WTC11 (cell line): Measurements from ENCODE around the gene SRSF3. TPM values are rescaled to one million over a fixed set of nuclear protein-coding genes. Genes with fewer than 3 reads are reported as not detected.

Source experiments
- ATAC-seq: fragments of 200-7000 bp; cut with Tn5 transposase; 2 replicates; pipeline ENCODE4 v1.10.0; 2021; ENCODE audit warnings: mild to moderate bottlenecking, moderate library complexity
- CTCF ChIA-PET: fragments of 300-600 bp; sonication (Branson Sonifier 250); formaldehyde crosslinking; loops from one replicate; lab custom pipeline; 2021; ENCODE audit warnings: antibody characterized with exemption; lab: Charles Lee
- POLR2A ChIA-PET: fragments of 350-600 bp; sonication (Branson Sonifier 250); formaldehyde crosslinking; loops from one replicate; lab custom pipeline; 2021; ENCODE audit warnings: antibody characterized with exemption; lab: Charles Lee
- DNase-seq: peaks from one replicate; pipeline ENCODE4 v3.0.0; 2021; ENCODE audit warnings: low spot score
- H3K27ac Mint-ChIP-seq: 2 replicates; pipeline ENCODE4 v1.8.0; 2021; ENCODE audit warnings: mixed read lengths
- H3K27me3 Mint-ChIP-seq: 2 replicates; pipeline ENCODE4 v1.8.0; 2021; ENCODE audit warnings: low read depth, mild to moderate bottlenecking, moderate library complexity, mixed read lengths
- H3K36me3 Mint-ChIP-seq: 2 replicates; pipeline ENCODE4 v1.8.0; 2021; ENCODE audit warnings: mixed read lengths
- H3K4me1 Mint-ChIP-seq: 2 replicates; pipeline ENCODE4 v1.8.0; 2022; ENCODE audit warnings: mixed read lengths
- H3K4me3 Mint-ChIP-seq: 2 replicates; pipeline ENCODE4 v1.8.0; 2021; ENCODE audit warnings: mild to moderate bottlenecking, moderate library complexity, mixed read lengths
- H3K9me3 Mint-ChIP-seq: 2 replicates; pipeline ENCODE4 v1.8.0; 2021; ENCODE audit warnings: mixed read lengths
- ELF4 ChIP-seq: sonication (generic); formaldehyde crosslinking; IDR thresholded peaks from 2 replicates; pipeline ENCODE4 v1.8.1; 2022; ENCODE audit warnings: low read depth, mild to moderate bottlenecking, moderate library complexity, missing genetic modification reagents
- FOXJ3 ChIP-seq: sonication (generic); formaldehyde crosslinking; IDR thresholded peaks from 2 replicates; pipeline ENCODE4 v1.9.0; 2021; ENCODE audit warnings: missing genetic modification reagents, mild to moderate bottlenecking, borderline replicate concordance
- FOXP1 ChIP-seq: sonication (generic); formaldehyde crosslinking; IDR thresholded peaks from 2 replicates; pipeline ENCODE4 v1.8.0; 2022; ENCODE audit warnings: missing genetic modification reagents, mild to moderate bottlenecking, moderate library complexity, borderline replicate concordance
- GABPB1 ChIP-seq: sonication (generic); formaldehyde crosslinking; IDR thresholded peaks from 2 replicates; pipeline ENCODE4 v1.8.1; 2023; ENCODE audit warnings: mild to moderate bottlenecking, missing genetic modification reagents
- JAZF1 ChIP-seq: fragments of 250-450 bp; sonication (Bioruptor Pico); IDR thresholded peaks from 2 replicates; pipeline ENCODE4 v1.9.0; 2021; ENCODE audit warnings: moderate library complexity, mild to moderate bottlenecking, inconsistent platforms
- JUN ChIP-seq: sonication (generic); formaldehyde crosslinking; IDR thresholded peaks from 2 replicates; pipeline ENCODE4 v1.8.0; 2023; ENCODE audit warnings: mild to moderate bottlenecking, missing genetic modification reagents
- KAT7 ChIP-seq: sonication (generic); formaldehyde crosslinking; IDR thresholded peaks from 2 replicates; pipeline ENCODE4 v1.8.1; 2023; ENCODE audit warnings: missing genetic modification reagents, mild to moderate bottlenecking, borderline replicate concordance
- MXD4 ChIP-seq: fragments of 250-450 bp; sonication (Bioruptor Pico); IDR thresholded peaks from 2 replicates; pipeline ENCODE4 v1.8.0; 2021; ENCODE audit warnings: mild to moderate bottlenecking, moderate library complexity, borderline replicate concordance
- SOX15 ChIP-seq: fragments of 250-450 bp; sonication (Bioruptor Pico); IDR thresholded peaks from 2 replicates; pipeline ENCODE4 v1.9.0; 2021; ENCODE audit warnings: mild to moderate bottlenecking
- STAT6 ChIP-seq: sonication (generic); formaldehyde crosslinking; conservative IDR thresholded peaks from 2 replicates; pipeline ENCODE4 v1.8.1; 2023; ENCODE audit warnings: mild to moderate bottlenecking, low read depth, missing genetic modification reagents, moderate library complexity
- ZNF671 ChIP-seq: fragments of 250-450 bp; sonication (Bioruptor Pico); IDR thresholded peaks from 2 replicates; pipeline ENCODE4 v1.8.0; 2021; ENCODE audit warnings: mild to moderate bottlenecking
- total RNA-seq: library from RNA; stranded (reverse); gene quantifications from 3 replicates; pipeline ENCODE4 v1.2.3, GENCODE V29; 2021
- TF ChIP-seq, protein P1 (sequence below): sonication (generic); formaldehyde crosslinking; IDR thresholded peaks from 2 replicates; pipeline ENCODE4 v1.8.1; 2022; ENCODE audit warnings: missing genetic modification reagents, borderline replicate concordance
- TF ChIP-seq, protein P2 (sequence below): sonication (generic); formaldehyde crosslinking; IDR thresholded peaks from 2 replicates; pipeline ENCODE4 v1.8.0; 2022; ENCODE audit warnings: missing genetic modification reagents
- TF ChIP-seq, protein P3 (sequence below): sonication (generic); formaldehyde crosslinking; IDR thresholded peaks from 2 replicates; pipeline ENCODE4 v1.8.0; 2022; ENCODE audit warnings: mild to moderate bottlenecking, missing genetic modification reagents
- TF ChIP-seq, protein P4 (sequence below): fragments of 200-600 bp; IDR thresholded peaks from 2 replicates; pipeline ENCODE4 v1.8.0; 2022; ENCODE audit warnings: antibody characterized with exemption

The SRSF3 gene
- total RNA-seq, 1 experiment from 2014 or later = 554 TPM

DNA sequence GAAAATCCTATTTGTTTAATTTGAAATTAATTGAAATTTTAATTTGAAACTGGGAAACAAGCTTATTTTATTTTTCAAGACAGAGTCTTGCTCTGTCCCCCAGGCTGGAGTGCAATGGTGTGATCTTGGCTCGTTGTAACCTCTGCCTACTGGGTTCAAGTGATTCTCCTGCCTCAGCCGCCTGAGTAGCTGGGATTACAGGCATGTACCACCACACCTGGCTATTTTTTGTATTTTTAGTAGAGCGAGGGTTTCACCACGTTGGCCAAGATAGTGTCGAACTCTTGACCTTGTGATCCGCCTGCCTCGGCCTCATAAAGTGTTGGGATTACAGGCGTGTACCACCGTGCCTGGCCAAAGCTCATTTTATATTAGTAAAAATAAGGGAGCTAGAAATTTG is 4.2 kb downstream of the SRSF3 start:
- peak overlapping the region; percentile 98 for H3K4me3 Mint-ChIP-seq
- CTCF ChIA-PET = interaction anchor here (0.6 to 1.0 kb wide), 2 partner anchors 8 to 13 kb away, joined by 3 read pairs; no protein-coding TSS in a partner anchor
- H3K36me3 Mint-ChIP-seq = peaks cover 91% of the 10 kb centered on the region
- peaks cover 4% of the 10 kb centered on the region for H3K27me3 Mint-ChIP-seq
- TF ChIP-seq, protein P1, sequence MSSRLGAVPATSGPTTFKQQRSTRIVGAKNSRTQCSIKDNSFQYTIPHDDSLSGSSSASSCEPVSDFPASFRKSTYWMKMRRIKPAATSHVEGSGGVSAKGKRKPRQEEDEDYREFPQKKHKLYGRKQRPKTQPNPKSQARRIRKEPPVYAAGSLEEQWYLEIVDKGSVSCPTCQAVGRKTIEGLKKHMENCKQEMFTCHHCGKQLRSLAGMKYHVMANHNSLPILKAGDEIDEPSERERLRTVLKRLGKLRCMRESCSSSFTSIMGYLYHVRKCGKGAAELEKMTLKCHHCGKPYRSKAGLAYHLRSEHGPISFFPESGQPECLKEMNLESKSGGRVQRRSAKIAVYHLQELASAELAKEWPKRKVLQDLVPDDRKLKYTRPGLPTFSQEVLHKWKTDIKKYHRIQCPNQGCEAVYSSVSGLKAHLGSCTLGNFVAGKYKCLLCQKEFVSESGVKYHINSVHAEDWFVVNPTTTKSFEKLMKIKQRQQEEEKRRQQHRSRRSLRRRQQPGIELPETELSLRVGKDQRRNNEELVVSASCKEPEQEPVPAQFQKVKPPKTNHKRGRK (CRISPR knock-in tag) = no peak
- TF ChIP-seq ELF4 (CRISPR knock-in tag) (no peak), SOX15 (CRISPR knock-in tag) (no peak), GABPB1 (CRISPR knock-in tag) (no peak), JAZF1 (CRISPR knock-in tag) (no peak), JUN (CRISPR knock-in tag) (no peak), ZNF671 (CRISPR knock-in tag) (no peak), FOXJ3 (CRISPR knock-in tag) (no peak), STAT6 (CRISPR knock-in tag) (no peak), MXD4 (CRISPR knock-in tag) (no peak), FOXP1 (no peak)
- TF ChIP-seq, protein P2, sequence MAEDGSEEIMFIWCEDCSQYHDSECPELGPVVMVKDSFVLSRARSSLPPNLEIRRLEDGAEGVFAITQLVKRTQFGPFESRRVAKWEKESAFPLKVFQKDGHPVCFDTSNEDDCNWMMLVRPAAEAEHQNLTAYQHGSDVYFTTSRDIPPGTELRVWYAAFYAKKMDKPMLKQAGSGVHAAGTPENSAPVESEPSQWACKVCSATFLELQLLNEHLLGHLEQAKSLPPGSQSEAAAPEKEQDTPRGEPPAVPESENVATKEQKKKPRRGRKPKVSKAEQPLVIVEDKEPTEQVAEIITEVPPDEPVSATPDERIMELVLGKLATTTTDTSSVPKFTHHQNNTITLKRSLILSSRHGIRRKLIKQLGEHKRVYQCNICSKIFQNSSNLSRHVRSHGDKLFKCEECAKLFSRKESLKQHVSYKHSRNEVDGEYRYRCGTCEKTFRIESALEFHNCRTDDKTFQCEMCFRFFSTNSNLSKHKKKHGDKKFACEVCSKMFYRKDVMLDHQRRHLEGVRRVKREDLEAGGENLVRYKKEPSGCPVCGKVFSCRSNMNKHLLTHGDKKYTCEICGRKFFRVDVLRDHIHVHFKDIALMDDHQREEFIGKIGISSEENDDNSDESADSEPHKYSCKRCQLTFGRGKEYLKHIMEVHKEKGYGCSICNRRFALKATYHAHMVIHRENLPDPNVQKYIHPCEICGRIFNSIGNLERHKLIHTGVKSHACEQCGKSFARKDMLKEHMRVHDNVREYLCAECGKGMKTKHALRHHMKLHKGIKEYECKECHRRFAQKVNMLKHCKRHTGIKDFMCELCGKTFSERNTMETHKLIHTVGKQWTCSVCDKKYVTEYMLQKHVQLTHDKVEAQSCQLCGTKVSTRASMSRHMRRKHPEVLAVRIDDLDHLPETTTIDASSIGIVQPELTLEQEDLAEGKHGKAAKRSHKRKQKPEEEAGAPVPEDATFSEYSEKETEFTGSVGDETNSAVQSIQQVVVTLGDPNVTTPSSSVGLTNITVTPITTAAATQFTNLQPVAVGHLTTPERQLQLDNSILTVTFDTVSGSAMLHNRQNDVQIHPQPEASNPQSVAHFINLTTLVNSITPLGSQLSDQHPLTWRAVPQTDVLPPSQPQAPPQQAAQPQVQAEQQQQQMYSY (CRISPR knock-in tag) = no peak
- TF ChIP-seq, protein P3, sequence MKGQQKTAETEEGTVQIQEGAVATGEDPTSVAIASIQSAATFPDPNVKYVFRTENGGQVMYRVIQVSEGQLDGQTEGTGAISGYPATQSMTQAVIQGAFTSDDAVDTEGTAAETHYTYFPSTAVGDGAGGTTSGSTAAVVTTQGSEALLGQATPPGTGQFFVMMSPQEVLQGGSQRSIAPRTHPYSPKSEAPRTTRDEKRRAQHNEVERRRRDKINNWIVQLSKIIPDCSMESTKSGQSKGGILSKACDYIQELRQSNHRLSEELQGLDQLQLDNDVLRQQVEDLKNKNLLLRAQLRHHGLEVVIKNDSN = no peak
- TF ChIP-seq, protein P4, sequence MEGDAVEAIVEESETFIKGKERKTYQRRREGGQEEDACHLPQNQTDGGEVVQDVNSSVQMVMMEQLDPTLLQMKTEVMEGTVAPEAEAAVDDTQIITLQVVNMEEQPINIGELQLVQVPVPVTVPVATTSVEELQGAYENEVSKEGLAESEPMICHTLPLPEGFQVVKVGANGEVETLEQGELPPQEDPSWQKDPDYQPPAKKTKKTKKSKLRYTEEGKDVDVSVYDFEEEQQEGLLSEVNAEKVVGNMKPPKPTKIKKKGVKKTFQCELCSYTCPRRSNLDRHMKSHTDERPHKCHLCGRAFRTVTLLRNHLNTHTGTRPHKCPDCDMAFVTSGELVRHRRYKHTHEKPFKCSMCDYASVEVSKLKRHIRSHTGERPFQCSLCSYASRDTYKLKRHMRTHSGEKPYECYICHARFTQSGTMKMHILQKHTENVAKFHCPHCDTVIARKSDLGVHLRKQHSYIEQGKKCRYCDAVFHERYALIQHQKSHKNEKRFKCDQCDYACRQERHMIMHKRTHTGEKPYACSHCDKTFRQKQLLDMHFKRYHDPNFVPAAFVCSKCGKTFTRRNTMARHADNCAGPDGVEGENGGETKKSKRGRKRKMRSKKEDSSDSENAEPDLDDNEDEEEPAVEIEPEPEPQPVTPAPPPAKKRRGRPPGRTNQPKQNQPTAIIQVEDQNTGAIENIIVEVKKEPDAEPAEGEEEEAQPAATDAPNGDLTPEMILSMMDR = no peak
- TF ChIP-seq, all 79 proteins: peak for 0
- POLR2A ChIA-PET = interaction anchor here (0.6 to 1.5 kb wide), 2 partner anchors 10 to 17 kb away, joined by 3 to 6 read pairs; no protein-coding TSS in a partner anchor
- DNase-seq (peak; percentile 2), ATAC-seq (no peak)
- no peak overlapping the region for H3K27ac Mint-ChIP-seq
- peaks cover 46% of the 10 kb centered on the region for H3K4me1 Mint-ChIP-seq
- H3K9me3 Mint-ChIP-seq = no peaks in the 10 kb centered on the region

DNA sequence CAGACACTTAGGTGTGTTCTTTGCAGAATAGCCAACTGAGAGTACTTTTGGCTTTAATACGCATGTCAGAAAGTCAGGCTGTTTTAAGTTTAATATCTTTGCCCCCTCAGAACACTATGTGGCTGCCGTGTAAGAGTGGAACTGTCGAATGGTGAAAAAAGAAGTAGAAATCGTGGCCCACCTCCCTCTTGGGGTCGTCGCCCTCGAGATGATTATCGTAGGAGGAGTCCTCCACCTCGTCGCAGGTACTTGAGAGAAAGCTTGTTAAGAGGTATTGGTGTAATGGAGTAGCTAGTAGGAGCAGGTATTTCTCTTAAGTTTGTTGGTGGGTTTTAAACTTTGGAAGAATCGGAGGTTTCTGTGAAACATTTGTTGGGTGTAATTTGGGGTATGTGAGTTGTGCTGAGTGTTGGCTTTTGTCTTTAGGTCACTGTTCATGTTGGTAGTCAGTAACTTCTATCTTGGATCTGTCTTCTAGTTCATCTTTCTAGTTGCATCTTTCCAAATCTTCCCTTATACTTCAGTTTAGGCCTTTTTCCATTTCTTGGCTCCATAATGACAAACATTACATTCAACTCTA is 4.7 kb downstream of the SRSF3 start:
- CTCF ChIA-PET = no interaction called here
- peak overlapping the region; percentile 95 for H3K27ac Mint-ChIP-seq
- H3K4me1 Mint-ChIP-seq = peaks cover 44% of the 10 kb centered on the region
- TF ChIP-seq ZNF671 (CRISPR knock-in tag) (0 out of 2 replicates have a peak, but pooled peaks have one; percentile 20), KAT7 (no peak)
- no peaks in the 10 kb centered on the region for H3K9me3 Mint-ChIP-seq
- POLR2A ChIA-PET = interaction anchor here (1.5 to 1.8 kb wide), 2 partner anchors 10 kb away, joined by 6 to 14 read pairs; no protein-coding TSS in a partner anchor
- ATAC-seq (no peak), DNase-seq (peak; percentile 1)
- peak overlapping the region; percentile 98 for H3K4me3 Mint-ChIP-seq
- peaks cover 4% of the 10 kb centered on the region for H3K27me3 Mint-ChIP-seq
- peaks cover 96% of the 10 kb centered on the region for H3K36me3 Mint-ChIP-seq
